Sigmoid colon (tissue), 4 donors: ENCODE measurements around the gene PTPRT.

Experiments used
- CTCF ChIP-seq, 4 experiments: fragments of 450-650 bp in 3 of 4; fragments of 200-600 bp in 1 of 4; IDR thresholded peaks; one replicate each; pipeline ENCODE4 v1.5.1; 2016 to 2019; ENCODE audit warnings: antibody characterized with exemption in 4 of 4, mild to moderate bottlenecking in 3 of 4, moderate library complexity in 2 of 4
- EP300 ChIP-seq, 4 donors: sonication (generic); formaldehyde crosslinking; IDR thresholded peaks; one replicate each; pipeline ENCODE4 v1.6.1; 2017; ENCODE audit warnings: antibody characterized with exemption in 4 of 4
- POLR2A ChIP-seq, 2 donors: fragments of 450-650 bp; IDR thresholded peaks; one replicate each; pipeline ENCODE4 v1.6.1; 2016; ENCODE audit warnings: antibody characterized with exemption in 2 of 2, mild to moderate bottlenecking in 2 of 2, moderate library complexity in 2 of 2
- POLR2AphosphoS5 ChIP-seq, 4 donors: sonication (generic); formaldehyde crosslinking; IDR thresholded peaks; one replicate each; pipeline ENCODE4 v1.6.1; 2017; ENCODE audit warnings: antibody characterized with exemption in 4 of 4

- no peak for TF ChIP-seq POLR2A (IDR thresholded peaks at IDR 0.05)
- no peak for TF ChIP-seq CTCF (IDR thresholded peaks at IDR 0.05)
- TF ChIP-seq POLR2AphosphoS5 (IDR thresholded peaks at IDR 0.05), result no peak
- TF ChIP-seq EP300 (IDR thresholded peaks at IDR 0.05), result no peak
Measured at GRCh38 chr20:42441864-42442331, 747.8 kb downstream of the PTPRT start.
